ENCODE results near the gene SUSD1.
"Not testable (repeated sequence)": the region's sequence is repeated elsewhere in the genome, so short reads cannot be mapped to it uniquely, and the experiment has no call there.

The SUSD1 gene

DNA sequence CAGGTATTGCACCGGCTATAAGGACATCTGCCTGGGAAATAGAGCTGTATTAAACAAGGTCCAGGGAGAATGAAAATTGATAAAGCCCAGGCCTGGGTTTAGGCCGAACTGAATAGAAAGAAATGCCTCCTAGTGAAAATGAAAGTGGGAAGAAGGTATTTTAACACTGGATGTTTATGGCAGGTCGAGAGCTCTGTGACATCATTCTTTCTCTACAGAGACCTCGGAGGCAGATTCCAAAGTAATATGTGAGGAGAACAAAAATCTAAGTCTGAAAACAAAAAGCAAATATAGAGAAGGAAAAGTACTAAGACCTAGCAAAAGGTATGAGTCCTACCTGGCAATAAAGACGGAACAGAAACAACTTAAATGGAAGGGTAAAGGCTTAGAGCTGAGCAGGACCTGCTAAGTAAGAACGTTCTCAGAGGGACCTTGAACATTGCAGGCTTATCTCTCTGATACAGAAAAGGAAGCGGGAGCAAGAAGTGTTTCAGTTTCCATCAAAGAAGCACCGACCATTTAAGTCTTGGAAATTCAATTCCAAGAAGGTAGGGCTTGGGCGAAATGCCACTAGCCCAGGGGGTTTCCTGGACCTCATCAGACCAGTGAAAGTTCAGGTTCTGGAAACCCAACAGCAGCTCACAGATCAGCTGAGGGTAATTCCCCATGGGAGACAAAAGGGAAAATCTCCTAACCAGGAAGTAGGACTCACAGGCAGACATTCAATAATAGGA is 80.0 kb downstream of the SUSD1 start:
- DNase-seq (ENCODE audit: low read depth) = no peak

DNA sequence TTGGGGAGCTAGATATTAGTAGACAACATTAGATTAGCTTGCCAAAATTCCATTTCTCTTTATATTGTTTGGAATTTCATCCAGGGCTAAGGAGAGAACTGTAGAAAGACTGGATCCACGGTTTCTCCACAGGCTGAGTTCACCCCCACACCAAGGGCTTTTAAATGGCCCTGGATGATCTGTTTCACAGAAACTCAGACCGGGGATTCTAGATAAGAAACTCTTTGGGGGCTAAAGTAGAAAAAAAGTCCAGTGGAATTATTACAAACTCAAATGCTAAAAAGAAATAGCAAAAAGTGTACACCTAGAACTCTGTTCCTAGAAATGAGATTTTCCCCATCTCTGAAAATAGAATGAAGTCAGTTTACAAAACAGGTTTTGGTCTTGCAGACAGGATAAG is 80.9 kb downstream of the SUSD1 start:
- no peak for DNase-seq (ENCODE audit: low read depth)

DNA sequence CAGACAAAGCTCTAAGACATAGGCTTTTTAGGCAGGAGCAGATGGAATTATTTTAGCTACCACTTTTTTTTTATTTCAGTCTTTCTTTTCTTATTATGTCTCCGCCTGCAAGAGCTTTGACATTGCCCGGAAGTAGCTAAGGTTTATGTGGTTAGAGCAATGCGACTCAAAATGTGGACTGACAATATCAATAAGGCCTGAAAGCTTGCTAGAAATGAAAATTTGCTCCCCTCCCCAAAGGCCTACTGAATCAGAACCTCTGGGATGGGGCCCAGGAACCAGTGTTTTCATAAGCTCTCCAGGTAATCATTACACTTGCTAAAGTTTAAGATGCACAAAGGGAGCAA is 81.3 kb downstream of the SUSD1 start:
- DNase-seq (ENCODE audit: low read depth) = no peak

DNA sequence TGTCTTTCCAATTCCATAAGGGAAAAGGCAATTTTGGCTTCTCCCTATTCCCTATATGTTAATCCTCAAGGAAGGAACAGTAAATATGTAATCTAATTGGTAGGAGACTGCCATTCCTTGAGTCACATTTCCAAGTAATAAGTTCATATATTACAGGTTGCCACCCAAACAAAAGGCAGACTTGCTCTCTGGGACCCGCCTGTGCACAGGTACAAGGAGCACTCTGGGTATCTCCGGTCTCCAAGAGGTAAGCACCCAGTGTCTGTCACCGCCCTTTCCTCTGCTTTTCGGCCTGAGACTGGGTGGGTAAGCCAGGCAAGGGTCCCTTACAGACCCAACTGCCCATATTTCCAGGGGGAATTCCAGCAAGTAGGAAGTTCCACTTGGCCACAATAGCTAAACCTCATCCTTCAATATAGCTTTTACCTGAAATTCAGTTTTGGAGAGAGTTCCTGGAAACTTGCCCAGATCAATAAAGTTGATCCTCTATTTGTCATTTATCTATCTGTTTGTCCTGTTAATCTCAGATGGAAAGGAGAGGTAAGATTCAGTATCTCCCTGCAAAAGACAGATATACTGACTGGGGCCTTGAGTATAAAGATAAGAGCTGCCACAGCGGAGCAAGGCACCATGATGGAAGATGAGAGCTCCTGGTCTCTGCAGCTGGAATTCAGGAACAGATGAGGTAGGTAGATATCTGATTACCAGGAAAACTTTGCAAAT is 81.8 kb downstream of the SUSD1 start:
- no peak for DNase-seq (ENCODE audit: low read depth)

DNA sequence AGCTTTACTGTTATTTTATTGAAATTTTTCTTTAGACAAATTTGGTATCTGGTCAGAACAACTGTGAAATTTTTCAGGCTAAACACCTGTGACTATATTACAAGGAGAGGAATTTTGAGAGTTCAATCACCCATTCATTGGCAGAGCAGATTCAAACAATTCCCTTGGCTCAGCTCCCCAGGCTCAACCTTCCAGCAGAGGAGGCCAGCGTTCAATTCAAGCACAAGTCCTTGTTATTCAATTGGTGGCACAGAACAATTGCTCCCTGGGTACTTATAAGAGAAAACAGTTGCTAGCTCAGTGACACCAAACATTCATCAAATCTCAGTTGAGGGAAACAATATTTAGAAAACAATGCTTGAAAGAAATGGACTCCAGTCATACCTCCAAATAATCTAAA is 83.3 kb downstream of the SUSD1 start:
- DNase-seq (ENCODE audit: low read depth) = no peak

DNA sequence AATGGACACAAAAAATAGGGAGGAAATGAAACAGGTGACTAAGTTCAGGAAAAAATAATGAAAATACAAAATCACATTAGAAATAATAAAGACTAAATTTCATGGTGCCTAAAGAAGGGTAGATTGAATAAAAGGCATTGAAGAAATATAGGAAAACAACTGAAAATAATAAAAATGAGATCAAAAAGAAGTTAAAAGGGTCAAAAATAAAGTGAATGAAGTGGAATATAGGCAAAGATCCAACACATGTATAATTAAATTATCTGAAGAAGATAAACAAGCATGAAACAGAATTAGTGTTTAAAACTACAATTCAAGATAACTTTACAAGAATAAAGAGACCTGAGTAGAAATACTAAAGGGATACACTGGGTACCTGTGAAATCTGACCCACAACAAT is 87.6 kb downstream of the SUSD1 start:
- DNase-seq (ENCODE audit: low read depth) = no peak

DNA sequence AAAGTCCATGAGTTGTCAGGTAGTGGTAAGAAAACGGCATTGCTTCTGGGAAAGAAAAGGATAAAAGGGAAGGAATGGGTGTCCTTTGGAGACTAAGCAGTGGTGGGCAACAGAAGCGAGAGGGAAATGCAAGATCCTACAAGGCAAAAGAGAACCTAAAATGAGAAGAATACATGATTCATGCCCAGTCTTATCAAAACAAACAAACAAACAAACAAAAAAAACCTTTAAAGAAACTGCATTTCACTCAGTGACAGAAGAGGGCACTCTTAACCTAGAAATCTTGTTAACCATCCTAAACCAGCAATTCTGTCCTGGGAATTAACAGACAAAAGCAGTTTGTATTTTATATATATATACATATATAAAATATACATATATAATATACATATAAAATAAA is 88.5 kb downstream of the SUSD1 start:
- no peak for DNase-seq (ENCODE audit: low read depth)

DNA sequence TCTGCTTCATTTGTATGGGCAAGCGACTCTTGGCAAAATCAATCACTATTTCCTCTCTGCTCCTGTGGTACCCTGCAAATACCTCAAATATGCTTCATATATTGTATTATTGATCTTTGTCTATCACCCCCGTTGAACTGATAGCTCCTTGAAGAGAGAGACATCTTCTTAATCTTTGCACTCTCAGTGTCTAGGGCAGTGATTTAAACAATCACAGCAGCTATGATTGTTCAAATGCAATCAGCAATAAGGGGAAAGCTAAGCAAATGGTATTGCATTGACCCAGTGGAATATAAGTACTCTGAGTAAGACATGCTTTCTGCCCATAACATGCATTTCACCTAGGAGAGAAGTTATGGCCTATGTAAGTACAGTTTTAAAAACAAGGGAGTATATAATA is 90.2 kb downstream of the SUSD1 start:
- no peak for DNase-seq (ENCODE audit: low read depth)

DNA sequence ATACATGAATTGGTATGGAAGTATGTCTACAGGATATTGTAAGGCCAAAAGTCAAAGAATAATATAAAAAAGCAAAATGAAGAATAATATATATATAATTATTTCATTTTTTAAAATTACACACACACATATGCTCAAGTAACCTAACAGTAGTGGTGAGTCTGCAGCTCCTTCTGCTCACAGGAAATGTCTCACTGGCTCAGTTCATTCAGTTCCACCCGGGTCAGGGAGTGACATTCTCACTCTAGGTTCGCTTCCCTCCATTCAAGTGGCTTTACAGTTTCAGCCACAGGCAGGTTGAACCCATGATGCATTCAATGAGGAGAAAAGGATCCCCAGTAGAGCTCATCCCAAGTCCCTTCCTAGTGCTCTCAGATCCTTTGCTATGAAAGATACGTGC is 90.8 kb downstream of the SUSD1 start:
- no peak for DNase-seq (ENCODE audit: low read depth)

DNA sequence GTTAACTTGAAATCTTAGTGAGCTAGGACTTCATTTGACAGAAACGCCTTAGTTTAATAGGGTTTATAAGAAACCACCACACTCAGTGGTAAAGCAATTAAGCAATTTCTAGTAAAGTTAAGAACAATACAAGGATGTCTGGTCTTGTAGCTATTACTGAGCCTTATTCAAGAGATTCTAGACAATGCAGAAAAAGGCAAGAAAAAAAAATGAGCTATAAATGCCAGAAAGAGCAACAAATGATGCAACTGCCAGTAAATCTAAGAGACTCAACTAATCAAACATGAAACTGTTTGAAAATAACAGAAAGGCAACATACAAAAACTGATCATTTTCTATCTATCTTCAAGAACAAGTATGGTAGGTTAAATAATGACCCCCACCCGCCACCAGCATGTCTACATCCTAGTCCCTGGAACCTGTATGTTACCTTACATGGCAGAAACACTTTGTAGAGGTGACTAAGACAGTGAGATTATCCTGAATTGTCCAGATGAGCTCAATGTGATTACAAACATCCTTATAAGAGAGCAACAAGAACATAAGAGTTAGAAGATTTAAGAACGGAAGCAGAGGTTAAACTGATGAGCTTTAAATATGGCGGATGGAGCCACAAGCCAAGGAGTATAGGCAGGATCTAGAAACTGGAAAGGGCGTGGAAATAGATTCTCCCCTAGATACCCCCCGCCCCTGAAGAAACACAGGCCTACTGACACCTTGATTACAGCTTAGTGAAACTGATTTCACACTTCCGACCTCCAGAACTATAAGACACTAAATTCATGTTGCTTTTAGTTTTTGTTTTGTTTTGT is 93.0 kb downstream of the SUSD1 start:
- DNase-seq (ENCODE audit: low read depth) = no peak

DNA sequence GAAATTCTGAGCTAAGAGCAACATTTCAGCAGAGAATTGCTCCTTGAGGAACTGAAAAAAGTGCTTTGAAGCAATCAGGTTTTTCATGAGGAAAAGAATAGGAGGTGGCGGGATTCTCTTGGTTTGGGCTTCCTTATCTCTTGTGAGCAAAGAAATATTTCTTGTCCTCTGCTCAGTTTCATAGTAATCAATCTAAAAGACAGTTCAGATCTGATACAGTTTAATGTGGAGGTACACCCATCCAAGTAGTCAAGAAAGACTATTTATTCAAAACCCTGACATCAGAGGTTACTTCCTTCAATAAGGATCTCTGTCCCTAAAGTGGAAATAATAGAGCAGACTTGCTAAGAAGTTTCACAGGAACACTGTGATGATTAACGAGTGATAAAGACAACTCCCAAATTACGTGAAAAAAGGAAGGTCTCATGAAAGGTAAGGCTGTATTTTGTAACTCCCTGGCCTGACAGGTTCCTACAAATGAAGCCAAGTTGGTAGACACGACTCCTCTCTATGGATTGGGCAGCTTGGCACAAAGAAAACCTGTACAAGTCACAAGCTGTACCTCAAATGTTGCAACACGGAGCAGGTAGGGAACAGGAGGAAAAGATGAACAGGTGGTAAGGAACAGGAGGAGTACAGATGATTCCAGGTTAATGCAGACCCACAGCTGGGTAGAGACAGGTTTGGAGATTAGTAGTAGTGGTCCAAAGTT is 94.1 kb downstream of the SUSD1 start:
- no peak for DNase-seq (ENCODE audit: low read depth)

DNA sequence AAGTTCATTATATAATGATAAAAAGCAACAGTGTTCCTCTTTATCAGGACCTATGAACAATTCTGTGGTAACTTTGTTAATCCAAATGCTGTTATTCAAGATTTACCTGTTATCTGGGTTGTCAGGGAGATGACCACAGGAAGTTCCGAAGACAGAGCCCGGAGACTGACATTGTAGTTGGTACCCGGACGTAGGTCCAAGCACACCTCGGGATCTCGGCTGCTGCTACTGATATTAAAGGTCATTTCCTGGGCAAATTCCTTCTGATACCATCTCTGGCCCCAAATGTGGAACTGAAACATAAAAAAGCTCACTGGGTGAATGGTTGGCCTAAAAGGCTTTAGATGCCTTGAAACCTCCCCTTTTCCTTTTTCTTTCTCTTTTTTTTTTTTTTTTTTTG is 96.7 kb downstream of the SUSD1 start:
- DNase-seq (ENCODE audit: low read depth) = no peak

DNA sequence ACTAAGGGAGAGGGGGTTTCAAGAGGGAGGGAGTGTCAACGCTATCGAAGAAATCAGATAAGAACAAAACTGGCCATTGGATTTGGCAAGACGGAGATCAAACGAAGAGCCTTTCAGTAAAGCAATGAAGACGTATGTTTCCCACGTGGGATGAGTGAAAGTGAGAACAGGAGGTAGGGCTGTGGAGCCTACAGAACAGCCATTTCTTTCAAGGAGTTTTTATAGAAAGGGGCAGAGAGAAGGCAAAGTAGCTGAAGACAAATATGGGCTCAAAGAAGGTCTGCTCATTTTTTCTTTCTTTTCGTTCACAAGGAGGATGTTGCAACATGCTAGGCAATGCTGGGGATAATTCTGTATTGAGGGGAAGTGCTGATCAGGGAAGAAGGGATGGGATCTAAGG is 98.3 kb downstream of the SUSD1 start:
- no peak for DNase-seq (ENCODE audit: low read depth)

DNA sequence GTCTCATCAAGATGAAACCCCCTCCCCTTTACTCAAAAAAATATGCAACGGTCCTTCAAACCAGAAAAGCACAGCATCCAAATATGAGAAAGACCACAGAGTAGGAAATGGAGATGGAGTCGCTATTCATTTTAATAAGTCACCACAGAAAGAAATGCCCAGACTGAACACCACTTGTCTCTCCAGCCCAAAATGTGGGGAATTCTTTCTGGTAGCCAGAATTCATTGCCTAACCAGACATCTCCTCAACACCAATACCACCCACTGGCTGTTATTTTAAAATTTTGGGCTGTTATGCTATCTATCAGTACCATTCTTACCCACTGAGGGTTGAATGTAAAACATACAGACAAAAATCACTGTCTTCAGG is 100.1 kb downstream of the SUSD1 start:
- no peak for DNase-seq (ENCODE audit: low read depth)

DNA sequence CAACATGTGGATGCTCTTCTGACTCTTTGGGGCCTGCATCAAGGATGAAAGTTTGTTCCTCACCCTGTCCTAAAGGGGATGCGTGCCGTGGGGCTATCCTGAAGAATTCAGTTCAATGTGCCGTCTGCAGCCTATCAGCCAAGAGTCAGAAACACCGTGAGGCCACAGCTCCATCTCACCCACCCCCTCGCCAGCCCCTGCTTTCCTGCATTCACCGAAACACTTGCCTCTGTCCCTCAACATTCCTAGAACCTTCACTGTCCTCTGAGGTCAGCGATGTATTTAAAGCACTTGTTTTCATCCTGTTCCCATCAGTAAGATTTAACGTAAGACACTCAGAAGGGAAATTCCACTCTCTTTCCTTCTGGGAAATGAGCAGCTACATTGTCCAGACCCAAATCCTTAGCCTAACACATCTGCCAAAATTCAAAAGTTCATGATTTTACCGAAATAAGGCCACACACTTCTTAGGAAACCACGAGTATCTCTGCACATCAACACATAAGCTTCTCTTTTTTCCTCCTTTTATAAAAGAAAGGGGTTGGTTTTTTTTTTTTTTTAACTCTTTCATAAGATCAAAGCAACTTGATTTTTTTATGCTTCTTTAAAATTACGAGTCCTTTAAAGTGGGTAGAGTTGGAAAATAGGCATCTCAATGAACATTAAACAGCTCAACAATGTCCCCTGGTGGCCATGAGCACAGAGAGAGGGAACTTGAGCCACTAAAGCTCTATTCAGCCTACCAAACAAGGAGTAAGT is 100.7 kb downstream of the SUSD1 start:
- peak; percentile 92 for DNase-seq (ENCODE audit: low read depth)

DNA sequence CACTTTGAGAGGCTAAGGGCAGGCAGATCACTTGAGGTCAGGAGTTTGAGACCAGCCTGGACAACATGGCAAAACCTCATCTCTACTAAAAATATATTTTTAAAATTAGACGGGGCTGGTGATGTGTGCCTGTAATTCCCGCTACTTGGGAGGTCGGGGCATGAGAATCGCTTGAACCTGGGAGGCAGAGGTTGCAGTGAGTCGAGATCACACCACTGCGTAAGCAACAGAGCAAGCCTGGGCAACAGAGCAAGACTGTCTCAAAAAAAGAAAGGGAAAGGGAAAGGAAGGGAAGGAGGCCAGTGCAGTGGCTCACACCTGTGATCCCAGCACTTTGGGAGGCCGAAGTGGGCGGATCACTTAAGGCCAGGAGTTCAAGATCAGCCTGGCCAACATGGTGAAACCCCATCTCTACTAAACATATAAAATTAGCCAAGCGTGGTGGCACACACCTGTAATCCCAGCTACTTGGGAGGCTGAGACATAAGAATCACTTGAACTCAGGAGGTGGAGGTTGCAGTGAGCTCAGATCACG is 101.4 kb downstream of the SUSD1 start:
- DNase-seq (ENCODE audit: low read depth) = not testable (repeated sequence)

DNA sequence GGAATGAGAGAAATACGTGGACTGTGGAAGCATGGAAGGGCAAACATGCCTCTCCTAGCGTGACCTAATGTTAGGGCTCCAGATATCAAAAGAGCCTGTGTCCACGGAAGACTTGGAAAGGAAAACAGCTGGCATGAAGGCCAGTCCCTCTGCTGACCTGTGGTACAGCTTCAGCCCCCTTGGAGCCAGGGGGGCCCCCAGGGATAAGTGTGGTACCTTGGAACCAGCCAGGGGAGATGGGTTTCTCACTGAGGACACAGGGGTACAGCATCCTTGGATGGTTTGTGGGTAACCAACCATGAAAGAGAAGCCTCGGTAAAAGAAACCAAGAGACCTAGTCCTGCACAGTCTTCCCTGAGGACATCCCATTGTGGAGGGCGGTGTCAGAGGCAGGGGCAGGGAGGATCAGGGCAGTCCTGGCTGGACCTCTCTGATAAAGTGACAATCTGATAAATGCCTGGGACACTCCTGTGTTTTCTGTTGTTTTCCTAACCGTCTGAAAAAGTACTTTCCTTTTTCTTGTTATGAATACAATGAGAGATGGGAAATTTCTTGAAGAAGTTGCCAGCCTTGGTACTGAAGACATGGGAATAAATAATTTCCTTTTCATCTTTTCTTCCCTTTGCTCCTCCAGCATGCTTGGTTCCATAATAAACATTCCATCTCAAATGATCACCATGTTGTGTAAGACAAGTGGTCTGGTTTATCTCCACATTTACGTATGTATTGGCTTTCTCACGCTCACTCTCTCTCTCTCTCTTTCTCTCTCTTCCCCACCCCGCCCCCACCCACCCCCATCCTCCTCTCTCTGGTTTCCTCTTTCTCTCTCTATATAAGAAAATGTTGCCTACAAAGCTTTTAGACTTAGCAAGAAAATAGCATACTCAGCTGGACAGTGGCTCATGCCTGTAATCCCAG is 102.1 kb downstream of the SUSD1 start:
- DNase-seq (ENCODE audit: low read depth) = peak; percentile 80

DNA sequence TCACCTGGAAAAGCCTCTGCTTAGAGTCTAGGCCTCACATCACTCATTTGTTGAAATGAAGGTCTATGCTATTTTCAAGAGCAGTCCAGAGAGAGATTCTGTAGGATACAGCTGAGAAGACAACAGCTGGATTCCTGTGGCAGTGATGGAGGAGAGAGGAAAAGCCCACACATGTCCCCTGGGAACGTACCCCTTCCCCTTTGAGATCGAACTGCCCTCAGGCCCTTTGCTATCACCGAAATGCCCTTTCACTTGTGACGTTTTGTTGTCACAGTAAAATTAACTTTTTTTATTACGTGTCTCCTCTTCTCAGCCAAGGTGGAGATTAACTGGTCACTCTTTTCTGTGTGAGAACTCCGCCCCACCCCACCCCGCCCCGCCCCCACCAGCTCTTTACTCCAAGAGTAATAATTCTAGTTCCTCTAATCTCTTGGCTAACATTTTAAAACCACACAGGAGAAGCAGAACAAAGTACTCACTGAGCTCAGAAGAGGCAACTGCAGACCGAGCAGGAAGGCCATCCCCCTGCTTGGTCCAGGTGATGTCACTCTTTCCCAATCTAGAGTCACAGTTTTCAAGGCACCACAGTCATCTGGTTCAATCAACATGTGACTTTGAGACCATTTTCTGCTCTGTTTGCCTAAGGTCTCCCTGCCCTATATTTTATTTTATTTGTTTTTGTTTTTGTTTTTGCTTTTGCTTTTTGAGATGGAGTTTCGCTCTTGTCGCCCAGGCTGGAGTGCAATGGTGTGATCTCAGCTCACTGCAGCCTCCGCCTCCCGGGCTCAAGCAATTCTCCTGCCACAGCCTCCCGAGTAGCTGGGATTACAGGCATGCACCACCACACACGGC is 105.6 kb downstream of the SUSD1 start:
- DNase-seq (ENCODE audit: low read depth) = no peak

DNA sequence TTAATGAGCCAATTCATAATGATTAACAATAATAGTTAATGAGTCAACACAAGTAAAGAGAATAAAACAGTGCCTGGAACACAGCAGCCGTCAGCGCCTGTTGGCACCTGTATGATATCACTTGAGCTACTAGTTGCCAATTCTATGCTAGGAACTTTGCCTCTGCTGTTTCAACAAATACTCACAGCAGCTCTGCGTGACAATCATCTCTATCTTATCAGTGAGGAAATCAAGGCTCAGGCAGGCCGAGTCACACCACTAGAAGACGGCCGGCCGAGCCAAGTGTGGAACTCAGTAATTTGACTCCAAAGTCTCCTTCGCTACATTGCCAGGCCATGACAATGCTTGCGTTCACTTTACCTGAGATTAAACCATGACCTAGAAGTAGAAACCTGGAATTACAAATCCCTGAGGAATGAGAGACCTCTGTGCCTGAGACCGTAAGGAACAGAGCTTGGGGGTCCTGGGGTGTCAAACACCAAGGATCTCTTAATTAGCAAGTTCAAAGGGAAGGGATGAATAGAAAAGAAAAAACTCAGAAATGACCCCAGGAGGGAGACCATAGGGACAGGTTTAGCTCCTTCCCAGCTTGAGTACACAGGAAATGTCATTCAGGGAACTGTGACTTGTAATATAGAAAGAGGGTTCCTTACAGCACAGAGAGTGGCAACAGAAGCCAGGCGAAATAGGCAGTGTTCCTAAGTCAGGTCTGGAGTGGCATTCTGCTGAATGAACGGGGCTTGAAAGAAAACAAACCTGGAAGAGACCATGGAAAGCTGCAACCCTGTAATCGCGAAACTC is 109.1 kb downstream of the SUSD1 start:
- DNase-seq (ENCODE audit: low read depth) = peak; percentile 62
